GM23338 (cell line): ENCODE measurements around the gene IGF2. TPM values are rescaled to one million over a fixed set of nuclear protein-coding genes. Genes with fewer than 3 reads are reported as not detected.

Experiments
- ATAC-seq: fragments of 200-7000 bp; cut with Tn5 transposase; 3 replicates; pipeline ENCODE4 v1.9.1; 2020
- DNase-seq: peaks from one replicate; pipeline ENCODE4 v3.0.0-alpha.2; 2015; ENCODE audit warnings: low spot score
- H2AFZ ChIP-seq: fragments of 200-600 bp; sonication (generic); 2 replicates; pipeline ENCODE4 v1.8.0; 2016; ENCODE audit warnings: antibody characterized with exemption, mild to moderate bottlenecking, moderate library complexity
- H3F3A ChIP-seq: fragments of 200-600 bp; sonication (generic); replicated peaks from 2 replicates; pipeline ENCODE4 v1.8.0; 2017; ENCODE audit warnings: antibody characterized with exemption, mixed run types, low read depth
- H3K27ac ChIP-seq: fragments of 200-600 bp; sonication (generic); 2 replicates; pipeline ENCODE4 v1.6.1; 2016; ENCODE audit warnings: low read depth
- H3K27me3 ChIP-seq: fragments of 200-600 bp; sonication (generic); 2 replicates; pipeline ENCODE4 v1.8.0; 2016; ENCODE audit warnings: mild to moderate bottlenecking, mixed run types, moderate library complexity; ENCODE audit not compliant: insufficient read depth
- H3K36me3 ChIP-seq: fragments of 200-600 bp; sonication (generic); 2 replicates; pipeline ENCODE4 v1.8.0; 2016; ENCODE audit warnings: mild to moderate bottlenecking; ENCODE audit not compliant: insufficient read depth
- H3K4me1 ChIP-seq: fragments of 200-600 bp; sonication (generic); 2 replicates; pipeline ENCODE4 v1.8.0; 2016; ENCODE audit warnings: mild to moderate bottlenecking, moderate library complexity; ENCODE audit not compliant: insufficient read depth
- H3K4me2 ChIP-seq: fragments of 200-600 bp; sonication (generic); 2 replicates; pipeline ENCODE4 v1.7.1; 2017; ENCODE audit warnings: mixed run types
- H3K4me3 ChIP-seq: fragments of 200-600 bp; sonication (generic); 2 replicates; pipeline ENCODE4 v1.6.1; 2016; ENCODE audit warnings: mixed run types
- H3K79me2 ChIP-seq: fragments of 200-600 bp; sonication (generic); replicated peaks from 2 replicates; pipeline ENCODE4 v1.8.0; 2017; ENCODE audit warnings: mild to moderate bottlenecking; ENCODE audit not compliant: insufficient read depth
- H3K9me2 ChIP-seq: fragments of 200-600 bp; sonication (generic); 2 replicates; pipeline ENCODE4 v1.8.0; 2017; ENCODE audit not compliant: insufficient read depth
- H4K20me1 ChIP-seq: fragments of 200-600 bp; sonication (generic); replicated peaks from 2 replicates; pipeline ENCODE4 v1.8.0; 2017; ENCODE audit warnings: mild to moderate bottlenecking; ENCODE audit not compliant: insufficient read depth
- H3K27ac Mint-ChIP-seq: 2 replicates; pipeline ENCODE4 v1.8.0; 2020; ENCODE audit warnings: inconsistent platforms, mild to moderate bottlenecking, moderate library complexity, mixed read lengths
- H3K27me3 Mint-ChIP-seq: 3 replicates; pipeline ENCODE4 v1.8.0; 2022; ENCODE audit warnings: low read depth, mild to moderate bottlenecking, moderate library complexity, mixed read lengths, inconsistent platforms; ENCODE audit not compliant: insufficient read depth, poor library complexity
- H3K36me3 Mint-ChIP-seq: 3 replicates; pipeline ENCODE4 v1.8.0; 2021; ENCODE audit warnings: low read depth, mild to moderate bottlenecking, inconsistent platforms, moderate library complexity, mixed read lengths
- H3K4me1 Mint-ChIP-seq: 3 replicates; pipeline ENCODE4 v1.8.0; 2020; ENCODE audit warnings: mild to moderate bottlenecking, inconsistent platforms, mixed read lengths
- H3K4me3 Mint-ChIP-seq: 3 replicates; pipeline ENCODE4 v1.8.0; 2021; ENCODE audit warnings: moderate library complexity, mild to moderate bottlenecking, inconsistent platforms, mixed read lengths
- H3K9me3 Mint-ChIP-seq: 3 replicates; pipeline ENCODE4 v1.8.0; 2020; ENCODE audit warnings: moderate library complexity, mild to moderate bottlenecking, inconsistent platforms, mixed read lengths
- CREB1 ChIP-seq: fragments of 250-450 bp; sonication (Bioruptor Pico); IDR thresholded peaks from 2 replicates; pipeline ENCODE4 v1.5.0; 2020; ENCODE audit warnings: low read depth, mild to moderate bottlenecking, moderate library complexity
- EZH2 ChIP-seq: fragments of 200-600 bp; sonication (generic); IDR thresholded peaks from one replicate; pipeline ENCODE4 v1.8.0; 2017; ENCODE audit warnings: antibody characterized with exemption, mild to moderate bottlenecking, low read depth; ENCODE audit not compliant: unreplicated experiment
- EZH2phosphoT487 ChIP-seq: fragments of 200-600 bp; sonication (generic); IDR thresholded peaks from one replicate; pipeline ENCODE4 v1.8.1; 2018; ENCODE audit warnings: antibody characterized with exemption; ENCODE audit not compliant: unreplicated experiment
- JUNB ChIP-seq: IDR thresholded peaks from one replicate; pipeline ENCODE4 v1.6.1; 2016; ENCODE audit warnings: antibody characterized with exemption; ENCODE audit not compliant: unreplicated experiment
- POLR2AphosphoS5 ChIP-seq: IDR thresholded peaks from 2 replicates; pipeline ENCODE4 v1.6.1; 2016; ENCODE audit warnings: antibody characterized with exemption, low read depth
- STAT1 ChIP-seq: IDR thresholded peaks from one replicate; pipeline ENCODE4 v1.6.1; 2016; ENCODE audit warnings: antibody characterized with exemption; ENCODE audit not compliant: unreplicated experiment
- ZNF114 ChIP-seq: fragments of 250-450 bp; sonication (Bioruptor Pico); IDR thresholded peaks from 2 replicates; pipeline ENCODE4 v1.5.0; 2020; ENCODE audit warnings: mild to moderate bottlenecking, moderate library complexity
- polyA plus RNA-seq: library from polyadenylated mRNA; unstranded; fragments of >200 nt; fragmentation: Nextera tagmentation; extraction: Ambion mirVana; gene quantifications from 2 replicates; pipeline ENCODE4 v1.2.1, GENCODE V29; 2016
- total RNA-seq: library from RNA; depleted of rRNA; stranded (reverse); fragments of >200 nt; shearing (Covaris generic); gene quantifications from 2 replicates; pipeline ENCODE4 v1.2.3, GENCODE V29; 2014
- TF ChIP-seq, protein P1 (sequence below), 2 experiments: fragments of 200-600 bp in 1 of 2; sonication (generic) in 1 of 2; conservative IDR thresholded peaks; 2 replicates each; pipeline versions ENCODE4 v1.5.1 to v1.6.1; 2016 to 2017; ENCODE audit warnings: antibody characterized with exemption in 2 of 2, low read depth in 2 of 2, mild to moderate bottlenecking in 2 of 2, moderate library complexity in 1 of 2
- TF ChIP-seq, protein P2 (sequence below): IDR thresholded peaks from one replicate; pipeline ENCODE4 v1.6.1; 2018; ENCODE audit warnings: antibody characterized with exemption; ENCODE audit not compliant: unreplicated experiment
- TF ChIP-seq, protein P3 (sequence below): fragments of 250-450 bp; sonication (Bioruptor Pico); IDR thresholded peaks from 2 replicates; pipeline ENCODE4 v1.5.0; 2020; ENCODE audit warnings: mild to moderate bottlenecking, moderate library complexity

IGF2 gene
- total and polyA plus RNA-seq, 2 experiments from 2014 or later: 1.4 to 4.0 TPM

DNA sequence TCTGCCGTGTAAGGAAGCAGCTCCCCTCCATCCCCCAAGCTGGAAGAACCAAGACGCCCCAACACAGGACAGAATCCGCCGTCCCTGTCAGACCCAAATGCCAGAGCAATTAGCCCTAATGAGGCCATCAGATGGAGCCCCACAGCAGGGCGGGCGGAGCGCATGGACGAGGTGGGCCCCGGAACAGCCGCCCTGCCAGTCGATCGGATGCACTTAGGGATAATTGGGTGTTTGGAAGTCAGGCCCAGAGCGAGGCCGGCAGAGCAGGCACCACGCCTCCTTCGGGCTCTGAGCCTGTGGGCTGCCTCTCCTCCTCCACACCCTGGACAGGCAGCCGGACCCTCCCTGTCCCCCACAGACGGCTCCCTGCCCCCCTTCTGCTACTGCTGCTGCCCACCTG lies 37.9 kb upstream of the IGF2 start:
- TF ChIP-seq STAT1 (no peak), EZH2 (no peak), CREB1 (CRISPR knock-in tag) (no peak), POLR2AphosphoS5 (no peak), EZH2phosphoT487 (no peak), JUNB (no peak), ZNF114 (CRISPR knock-in tag) (no peak)
- TF ChIP-seq, protein P1, sequence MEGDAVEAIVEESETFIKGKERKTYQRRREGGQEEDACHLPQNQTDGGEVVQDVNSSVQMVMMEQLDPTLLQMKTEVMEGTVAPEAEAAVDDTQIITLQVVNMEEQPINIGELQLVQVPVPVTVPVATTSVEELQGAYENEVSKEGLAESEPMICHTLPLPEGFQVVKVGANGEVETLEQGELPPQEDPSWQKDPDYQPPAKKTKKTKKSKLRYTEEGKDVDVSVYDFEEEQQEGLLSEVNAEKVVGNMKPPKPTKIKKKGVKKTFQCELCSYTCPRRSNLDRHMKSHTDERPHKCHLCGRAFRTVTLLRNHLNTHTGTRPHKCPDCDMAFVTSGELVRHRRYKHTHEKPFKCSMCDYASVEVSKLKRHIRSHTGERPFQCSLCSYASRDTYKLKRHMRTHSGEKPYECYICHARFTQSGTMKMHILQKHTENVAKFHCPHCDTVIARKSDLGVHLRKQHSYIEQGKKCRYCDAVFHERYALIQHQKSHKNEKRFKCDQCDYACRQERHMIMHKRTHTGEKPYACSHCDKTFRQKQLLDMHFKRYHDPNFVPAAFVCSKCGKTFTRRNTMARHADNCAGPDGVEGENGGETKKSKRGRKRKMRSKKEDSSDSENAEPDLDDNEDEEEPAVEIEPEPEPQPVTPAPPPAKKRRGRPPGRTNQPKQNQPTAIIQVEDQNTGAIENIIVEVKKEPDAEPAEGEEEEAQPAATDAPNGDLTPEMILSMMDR (conservative IDR thresholded peaks at IDR 0.05; ENCODE audit: low read depth in 2 of 2): no peak
- TF ChIP-seq, protein P2, sequence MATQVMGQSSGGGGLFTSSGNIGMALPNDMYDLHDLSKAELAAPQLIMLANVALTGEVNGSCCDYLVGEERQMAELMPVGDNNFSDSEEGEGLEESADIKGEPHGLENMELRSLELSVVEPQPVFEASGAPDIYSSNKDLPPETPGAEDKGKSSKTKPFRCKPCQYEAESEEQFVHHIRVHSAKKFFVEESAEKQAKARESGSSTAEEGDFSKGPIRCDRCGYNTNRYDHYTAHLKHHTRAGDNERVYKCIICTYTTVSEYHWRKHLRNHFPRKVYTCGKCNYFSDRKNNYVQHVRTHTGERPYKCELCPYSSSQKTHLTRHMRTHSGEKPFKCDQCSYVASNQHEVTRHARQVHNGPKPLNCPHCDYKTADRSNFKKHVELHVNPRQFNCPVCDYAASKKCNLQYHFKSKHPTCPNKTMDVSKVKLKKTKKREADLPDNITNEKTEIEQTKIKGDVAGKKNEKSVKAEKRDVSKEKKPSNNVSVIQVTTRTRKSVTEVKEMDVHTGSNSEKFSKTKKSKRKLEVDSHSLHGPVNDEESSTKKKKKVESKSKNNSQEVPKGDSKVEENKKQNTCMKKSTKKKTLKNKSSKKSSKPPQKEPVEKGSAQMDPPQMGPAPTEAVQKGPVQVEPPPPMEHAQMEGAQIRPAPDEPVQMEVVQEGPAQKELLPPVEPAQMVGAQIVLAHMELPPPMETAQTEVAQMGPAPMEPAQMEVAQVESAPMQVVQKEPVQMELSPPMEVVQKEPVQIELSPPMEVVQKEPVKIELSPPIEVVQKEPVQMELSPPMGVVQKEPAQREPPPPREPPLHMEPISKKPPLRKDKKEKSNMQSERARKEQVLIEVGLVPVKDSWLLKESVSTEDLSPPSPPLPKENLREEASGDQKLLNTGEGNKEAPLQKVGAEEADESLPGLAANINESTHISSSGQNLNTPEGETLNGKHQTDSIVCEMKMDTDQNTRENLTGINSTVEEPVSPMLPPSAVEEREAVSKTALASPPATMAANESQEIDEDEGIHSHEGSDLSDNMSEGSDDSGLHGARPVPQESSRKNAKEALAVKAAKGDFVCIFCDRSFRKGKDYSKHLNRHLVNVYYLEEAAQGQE: no peak
- no peak overlapping the region for H3K27ac ChIP-seq
- no peak overlapping the region for H3K4me2 ChIP-seq
- no peaks in the 10 kb centered on the region for H3K79me2 ChIP-seq
- H2AFZ ChIP-seq: no peak overlapping the region
- peak; percentile 27 for DNase-seq
- no peaks in the 10 kb centered on the region for H3K36me3 Mint-ChIP-seq
- no peak overlapping the region for H3K27ac Mint-ChIP-seq
- no peaks in the 10 kb centered on the region for H3F3A ChIP-seq
- no peaks in the 10 kb centered on the region for H3K4me1 ChIP-seq
- no peaks in the 10 kb centered on the region for H3K9me2 ChIP-seq
- no peak overlapping the region for H3K4me3 ChIP-seq
- ATAC-seq: no peak
- no peaks in the 10 kb centered on the region for H3K4me1 Mint-ChIP-seq
- H3K4me3 Mint-ChIP-seq: no peak overlapping the region
- H3K9me3 Mint-ChIP-seq: no peaks in the 10 kb centered on the region
- H4K20me1 ChIP-seq: no peaks in the 10 kb centered on the region
- no peaks in the 10 kb centered on the region for H3K27me3 ChIP-seq
- H3K27me3 Mint-ChIP-seq: peaks cover 27% of the 10 kb centered on the region
- no peaks in the 10 kb centered on the region for H3K36me3 ChIP-seq

DNA sequence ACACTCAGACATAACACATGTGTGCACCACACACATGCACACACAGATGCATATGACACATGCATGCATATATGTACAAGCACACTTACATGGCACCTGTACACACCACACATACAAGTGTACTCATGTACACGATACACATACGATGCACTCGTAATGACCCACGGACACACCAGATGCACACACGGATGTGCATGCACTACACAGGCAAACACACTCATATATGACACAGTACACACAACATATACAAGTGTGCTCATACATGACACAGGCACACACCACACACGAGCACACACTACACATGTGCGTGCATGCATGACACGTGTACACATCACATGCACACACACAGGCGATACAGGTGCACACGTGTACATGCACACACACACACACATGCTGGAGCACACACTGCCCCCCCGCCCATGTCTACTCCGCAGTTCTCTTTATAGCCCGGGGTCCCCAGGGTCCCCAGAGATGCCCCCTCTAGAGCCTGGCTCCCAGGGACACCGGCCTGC lies 37.3 kb upstream of the IGF2 start:
- Histone ChIP-seq H3K27me3 (no peaks in the 10 kb centered on the region), H3K4me2 (no peak overlapping the region), H3K4me3 (no peak overlapping the region), H3K36me3 (no peaks in the 10 kb centered on the region), H3K9me2 (no peaks in the 10 kb centered on the region), H4K20me1 (no peaks in the 10 kb centered on the region), H3K4me1 (no peaks in the 10 kb centered on the region), H3K79me2 (no peaks in the 10 kb centered on the region), H2AFZ (no peak overlapping the region), H3F3A (no peaks in the 10 kb centered on the region), H3K27ac (no peak overlapping the region)
- H3K27ac Mint-ChIP-seq: no peak overlapping the region
- no peak for DNase-seq
- ATAC-seq: no peak
- no peaks in the 10 kb centered on the region for H3K4me1 Mint-ChIP-seq
- peaks cover 27% of the 10 kb centered on the region for H3K27me3 Mint-ChIP-seq
- no peaks in the 10 kb centered on the region for H3K36me3 Mint-ChIP-seq
- H3K4me3 Mint-ChIP-seq: no peak overlapping the region
- no peaks in the 10 kb centered on the region for H3K9me3 Mint-ChIP-seq
- TF ChIP-seq, protein P3, sequence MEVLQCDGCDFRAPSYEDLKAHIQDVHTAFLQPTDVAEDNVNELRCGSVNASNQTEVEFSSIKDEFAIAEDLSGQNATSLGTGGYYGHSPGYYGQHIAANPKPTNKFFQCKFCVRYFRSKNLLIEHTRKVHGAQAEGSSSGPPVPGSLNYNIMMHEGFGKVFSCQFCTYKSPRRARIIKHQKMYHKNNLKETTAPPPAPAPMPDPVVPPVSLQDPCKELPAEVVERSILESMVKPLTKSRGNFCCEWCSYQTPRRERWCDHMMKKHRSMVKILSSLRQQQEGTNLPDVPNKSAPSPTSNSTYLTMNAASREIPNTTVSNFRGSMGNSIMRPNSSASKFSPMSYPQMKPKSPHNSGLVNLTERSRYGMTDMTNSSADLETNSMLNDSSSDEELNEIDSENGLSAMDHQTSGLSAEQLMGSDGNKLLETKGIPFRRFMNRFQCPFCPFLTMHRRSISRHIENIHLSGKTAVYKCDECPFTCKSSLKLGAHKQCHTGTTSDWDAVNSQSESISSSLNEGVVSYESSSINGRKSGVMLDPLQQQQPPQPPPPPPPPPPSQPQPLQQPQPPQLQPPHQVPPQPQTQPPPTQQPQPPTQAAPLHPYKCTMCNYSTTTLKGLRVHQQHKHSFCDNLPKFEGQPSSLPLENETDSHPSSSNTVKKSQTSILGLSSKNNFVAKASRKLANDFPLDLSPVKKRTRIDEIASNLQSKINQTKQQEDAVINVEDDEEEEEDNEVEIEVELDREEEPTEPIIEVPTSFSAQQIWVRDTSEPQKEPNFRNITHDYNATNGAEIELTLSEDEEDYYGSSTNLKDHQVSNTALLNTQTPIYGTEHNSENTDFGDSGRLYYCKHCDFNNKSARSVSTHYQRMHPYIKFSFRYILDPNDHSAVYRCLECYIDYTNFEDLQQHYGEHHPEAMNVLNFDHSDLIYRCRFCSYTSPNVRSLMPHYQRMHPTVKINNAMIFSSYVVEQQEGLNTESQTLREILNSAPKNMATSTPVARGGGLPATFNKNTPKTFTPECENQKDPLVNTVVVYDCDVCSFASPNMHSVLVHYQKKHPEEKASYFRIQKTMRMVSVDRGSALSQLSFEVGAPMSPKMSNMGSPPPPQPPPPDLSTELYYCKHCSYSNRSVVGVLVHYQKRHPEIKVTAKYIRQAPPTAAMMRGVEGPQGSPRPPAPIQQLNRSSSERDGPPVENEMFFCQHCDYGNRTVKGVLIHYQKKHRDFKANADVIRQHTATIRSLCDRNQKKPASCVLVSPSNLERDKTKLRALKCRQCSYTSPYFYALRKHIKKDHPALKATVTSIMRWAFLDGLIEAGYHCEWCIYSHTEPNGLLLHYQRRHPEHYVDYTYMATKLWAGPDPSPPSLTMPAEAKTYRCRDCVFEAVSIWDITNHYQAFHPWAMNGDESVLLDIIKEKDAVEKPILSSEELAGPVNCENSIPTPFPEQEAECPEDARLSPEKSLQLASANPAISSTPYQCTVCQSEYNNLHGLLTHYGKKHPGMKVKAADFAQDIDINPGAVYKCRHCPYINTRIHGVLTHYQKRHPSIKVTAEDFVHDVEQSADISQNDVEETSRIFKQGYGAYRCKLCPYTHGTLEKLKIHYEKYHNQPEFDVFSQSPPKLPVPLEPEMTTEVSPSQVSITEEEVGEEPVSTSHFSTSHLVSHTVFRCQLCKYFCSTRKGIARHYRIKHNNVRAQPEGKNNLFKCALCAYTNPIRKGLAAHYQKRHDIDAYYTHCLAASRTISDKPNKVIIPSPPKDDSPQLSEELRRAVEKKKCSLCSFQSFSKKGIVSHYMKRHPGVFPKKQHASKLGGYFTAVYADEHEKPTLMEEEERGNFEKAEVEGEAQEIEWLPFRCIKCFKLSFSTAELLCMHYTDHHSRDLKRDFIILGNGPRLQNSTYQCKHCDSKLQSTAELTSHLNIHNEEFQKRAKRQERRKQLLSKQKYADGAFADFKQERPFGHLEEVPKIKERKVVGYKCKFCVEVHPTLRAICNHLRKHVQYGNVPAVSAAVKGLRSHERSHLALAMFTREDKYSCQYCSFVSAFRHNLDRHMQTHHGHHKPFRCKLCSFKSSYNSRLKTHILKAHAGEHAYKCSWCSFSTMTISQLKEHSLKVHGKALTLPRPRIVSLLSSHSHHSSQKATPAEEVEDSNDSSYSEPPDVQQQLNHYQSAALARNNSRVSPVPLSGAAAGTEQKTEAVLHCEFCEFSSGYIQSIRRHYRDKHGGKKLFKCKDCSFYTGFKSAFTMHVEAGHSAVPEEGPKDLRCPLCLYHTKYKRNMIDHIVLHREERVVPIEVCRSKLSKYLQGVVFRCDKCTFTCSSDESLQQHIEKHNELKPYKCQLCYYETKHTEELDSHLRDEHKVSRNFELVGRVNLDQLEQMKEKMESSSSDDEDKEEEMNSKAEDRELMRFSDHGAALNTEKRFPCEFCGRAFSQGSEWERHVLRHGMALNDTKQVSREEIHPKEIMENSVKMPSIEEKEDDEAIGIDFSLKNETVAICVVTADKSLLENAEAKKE: no peak
- TF ChIP-seq CREB1 (CRISPR knock-in tag): no peak
